IPS-20b (cell line): Measurements from ENCODE around the gene ENG.
"Not testable (repeated sequence)": the region's sequence is repeated elsewhere in the genome, so short reads cannot be mapped to it uniquely, and the experiment has no call there.

Experiments
- H3K27ac ChIP-seq: one replicate; pipeline ENCODE4 v1.5.1; 2013; ENCODE audit warnings: low read length
- H3K27me3 ChIP-seq: 2 replicates; pipeline ENCODE4 v1.6.1; 2013; ENCODE audit warnings: mild to moderate bottlenecking, low read length, inconsistent platforms; ENCODE audit not compliant: insufficient read depth
- H3K36me3 ChIP-seq: 2 replicates; pipeline ENCODE4 v1.6.1; 2013; ENCODE audit warnings: low read depth, mild to moderate bottlenecking, inconsistent platforms, low read length, moderate library complexity; ENCODE audit not compliant: insufficient read depth
- H3K4me1 ChIP-seq: 2 replicates; pipeline ENCODE4 v1.6.1; 2013; ENCODE audit warnings: mild to moderate bottlenecking, control low read depth, inconsistent platforms, low read length, moderate library complexity; ENCODE audit not compliant: insufficient read depth
- H3K4me3 ChIP-seq: 2 replicates; pipeline ENCODE4 v1.5.1; 2013; ENCODE audit warnings: mild to moderate bottlenecking, low read length, inconsistent platforms
- H3K9ac ChIP-seq: 2 replicates; pipeline ENCODE4 v1.6.1; 2013; ENCODE audit warnings: low read depth, mild to moderate bottlenecking, inconsistent platforms, low read length, moderate library complexity
- H3K9me3 ChIP-seq: 2 replicates; pipeline ENCODE4 v1.6.1; 2013; ENCODE audit warnings: mild to moderate bottlenecking, low read depth, low read length, inconsistent platforms; ENCODE audit not compliant: insufficient read depth

The ENG gene

DNA sequence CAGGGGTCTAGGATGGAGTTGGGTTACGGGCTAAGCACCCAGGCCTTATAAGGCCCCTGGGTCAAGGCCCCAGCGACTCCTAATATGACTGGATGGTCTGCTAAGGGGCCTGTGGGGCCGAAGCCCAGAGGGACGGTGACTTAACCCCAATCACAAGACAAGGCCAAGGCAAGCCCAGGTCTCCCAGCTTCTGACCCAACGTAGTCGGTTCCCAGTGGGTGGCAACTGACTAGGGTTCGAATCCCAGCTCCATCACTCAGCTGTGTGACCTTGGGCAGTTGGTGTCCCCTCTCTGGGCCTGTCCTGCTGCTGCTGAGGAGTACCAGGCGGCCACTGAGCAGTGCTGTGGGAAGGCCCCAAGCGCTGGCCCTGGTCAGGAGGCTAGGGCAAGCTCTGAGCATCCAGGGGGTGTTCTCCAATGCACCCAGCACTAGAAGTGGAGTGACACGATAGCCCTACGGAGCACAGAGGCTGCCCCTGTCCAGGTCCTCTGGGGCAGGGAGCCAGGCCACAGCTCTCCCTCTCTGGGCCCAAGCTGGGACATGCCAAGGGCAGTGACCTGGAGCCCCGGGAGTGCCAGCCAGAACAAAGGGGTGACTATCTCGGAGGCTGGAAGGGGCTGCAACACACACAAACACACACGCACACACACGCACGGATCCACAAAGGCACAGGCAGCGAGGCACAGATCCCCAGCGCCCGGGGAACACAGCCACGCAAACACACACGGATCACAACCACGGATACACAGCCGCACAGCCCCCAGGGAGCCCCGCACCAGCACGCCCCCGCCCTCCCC lies 22.5 kb upstream of the ENG start:
- Histone ChIP-seq H3K27ac (no peak overlapping the region), H3K9me3 (no peaks in the 10 kb centered on the region), H3K9ac (peak overlapping the region; percentile 56; the same call in 1 of the 2 replicates), H3K4me3 (peak overlapping the region; percentile 74), H3K27me3 (peaks cover 12% of the 10 kb centered on the region; the same call in 1 of the 2 replicates), H3K36me3 (no peaks in the 10 kb centered on the region), H3K4me1 (no peaks in the 10 kb centered on the region)

DNA sequence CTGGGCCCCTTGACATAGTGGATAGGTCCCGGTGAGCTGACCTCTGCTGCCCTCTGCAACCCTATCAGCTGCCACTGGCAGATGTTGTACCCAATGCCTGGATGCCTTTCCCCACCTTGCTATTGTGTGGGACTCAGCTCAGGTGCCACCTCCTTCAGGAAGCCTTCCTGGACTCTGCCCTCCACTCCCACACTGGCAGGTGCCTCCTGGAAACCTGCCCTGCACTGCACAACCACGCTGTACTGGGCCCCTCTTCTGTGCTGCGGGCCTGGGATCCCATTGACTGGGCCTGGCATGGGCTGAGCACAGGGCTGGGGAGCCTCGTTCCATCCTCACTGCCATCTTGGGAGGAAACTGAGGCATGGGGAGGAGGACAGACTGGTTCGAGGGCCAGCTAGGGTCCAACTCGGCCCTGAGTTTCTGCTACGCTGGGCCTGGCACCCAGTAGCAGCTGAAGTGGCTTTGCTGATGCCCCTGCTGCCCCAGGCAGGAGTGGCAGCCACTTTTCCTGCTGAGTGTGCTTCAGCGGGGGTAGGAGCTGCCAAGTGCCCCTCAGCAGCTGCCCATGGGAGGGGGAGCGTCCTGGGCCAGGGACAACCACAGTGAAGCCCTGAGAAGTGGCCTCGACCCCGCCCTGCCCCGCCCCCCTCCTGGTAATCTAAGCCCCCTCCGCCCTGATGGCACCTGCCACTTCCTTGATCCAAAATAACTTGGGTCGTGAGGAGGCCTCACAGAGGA lies 21.7 kb upstream of the ENG start:
- H3K27ac ChIP-seq: no peak overlapping the region
- H3K36me3 ChIP-seq: no peaks in the 10 kb centered on the region
- no peaks in the 10 kb centered on the region for H3K4me1 ChIP-seq
- peaks cover 12% of the 10 kb centered on the region; the same call in 1 of the 2 replicates for H3K27me3 ChIP-seq
- H3K9ac ChIP-seq: no peak overlapping the region
- H3K9me3 ChIP-seq: no peaks in the 10 kb centered on the region
- no peak overlapping the region for H3K4me3 ChIP-seq

DNA sequence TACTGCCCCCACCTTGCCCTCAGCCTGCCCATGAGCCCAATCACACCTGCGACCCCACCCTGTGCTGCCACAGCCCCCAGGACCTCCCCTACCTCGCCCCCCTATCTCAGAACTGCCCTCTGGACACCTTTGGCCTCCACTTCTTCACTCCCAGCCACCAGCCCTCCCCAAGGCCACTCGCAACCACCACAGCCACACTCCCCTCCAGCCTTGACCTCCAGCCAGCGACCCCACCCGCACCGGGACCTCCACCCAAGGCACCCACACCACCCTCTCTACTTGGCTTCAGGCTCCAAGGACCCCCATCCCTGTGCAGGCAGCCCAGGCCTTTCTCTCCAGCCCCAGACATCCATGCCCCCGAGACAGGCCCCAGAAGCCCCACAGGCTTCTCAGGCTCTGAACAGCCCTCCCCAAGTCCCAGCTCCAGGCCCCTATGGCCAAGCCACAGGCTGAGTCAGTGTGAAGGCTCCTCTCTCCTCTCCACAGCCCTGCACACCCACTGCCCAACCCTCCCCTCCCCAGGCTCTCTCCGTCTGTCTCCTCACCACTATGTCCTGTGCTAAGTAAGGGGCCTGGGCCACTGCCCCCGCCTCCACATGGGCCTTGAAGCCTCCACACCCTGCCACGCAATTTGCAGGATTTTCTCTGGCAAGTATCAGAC lies 21.0 kb upstream of the ENG start:
- Histone ChIP-seq H3K9me3 (no peaks in the 10 kb centered on the region), H3K27ac (no peak overlapping the region), H3K36me3 (no peaks in the 10 kb centered on the region), H3K4me1 (no peaks in the 10 kb centered on the region), H3K4me3 (no peak overlapping the region), H3K9ac (no peak overlapping the region), H3K27me3 (peaks cover 12% of the 10 kb centered on the region; the same call in 1 of the 2 replicates)

DNA sequence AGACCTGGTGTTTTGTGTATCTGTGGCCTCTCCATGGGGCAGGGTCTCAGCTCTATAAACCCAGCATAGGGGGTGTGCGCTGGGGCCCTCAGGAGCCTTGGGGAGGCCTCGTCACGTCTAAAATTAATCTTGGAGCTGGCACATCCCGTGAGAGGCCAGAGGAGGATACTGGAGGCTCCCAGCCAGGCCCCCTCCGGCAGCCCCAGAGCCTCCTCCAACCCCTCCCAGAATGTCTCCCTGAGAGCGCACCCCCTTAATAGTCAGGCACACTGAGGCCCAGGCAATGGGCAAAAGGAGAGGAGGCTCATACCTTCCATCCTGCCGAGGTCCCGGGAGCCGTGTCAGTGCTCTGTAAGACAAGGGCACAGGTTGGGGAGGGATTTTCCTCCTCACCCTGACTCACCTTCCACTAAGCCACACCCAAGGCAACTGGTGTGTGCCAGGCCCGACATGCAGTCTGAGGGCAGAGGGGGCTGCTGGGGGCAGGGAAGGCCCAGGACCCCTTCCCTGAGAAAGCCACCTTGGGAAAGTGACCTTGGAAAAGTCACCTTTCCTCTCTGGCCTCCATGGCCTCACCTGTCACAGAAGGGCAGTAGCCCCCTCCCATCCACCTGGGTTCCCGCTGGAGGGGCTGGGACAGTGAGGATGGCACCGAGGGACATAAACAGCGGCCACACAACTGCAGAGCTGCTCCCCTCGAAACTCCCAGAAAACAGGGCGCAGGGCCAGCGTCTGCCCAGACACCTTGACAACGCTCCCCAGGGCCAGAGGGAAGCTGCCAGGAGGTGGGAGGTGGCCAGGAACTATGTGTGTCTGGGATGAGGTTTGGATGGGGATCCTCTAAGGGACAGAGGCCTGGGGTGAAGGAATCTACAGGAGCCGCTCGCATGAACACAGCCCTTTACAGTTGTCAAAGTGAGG lies 20.1 kb upstream of the ENG start:
- no peak overlapping the region for H3K27ac ChIP-seq
- H3K4me1 ChIP-seq: no peaks in the 10 kb centered on the region
- no peak overlapping the region for H3K9ac ChIP-seq

DNA sequence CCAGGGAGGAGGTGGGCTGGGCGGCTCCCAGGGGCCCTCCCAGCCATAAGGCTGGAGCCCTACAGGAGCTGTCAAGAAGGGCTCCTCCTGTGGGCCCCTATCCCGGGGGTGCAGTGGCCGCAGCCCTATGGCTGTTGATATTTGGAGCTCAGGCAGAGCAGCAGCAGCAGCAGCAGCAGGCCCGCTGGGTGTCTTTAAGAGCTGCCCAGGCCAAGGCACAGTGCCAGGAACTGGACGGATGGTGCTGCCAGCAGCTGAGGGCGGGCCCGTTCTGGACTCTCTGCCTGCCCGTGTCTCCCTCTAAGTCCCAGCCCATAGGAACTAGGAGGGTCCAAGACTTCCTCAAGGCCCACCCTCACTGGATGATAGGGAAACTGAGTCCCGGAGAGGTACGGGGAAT lies 19.4 kb upstream of the ENG start:
- Histone ChIP-seq H3K4me3 (no peak overlapping the region), H3K36me3 (no peaks in the 10 kb centered on the region), H3K9me3 (no peaks in the 10 kb centered on the region), H3K9ac (no peak overlapping the region), H3K27ac (no peak overlapping the region), H3K4me1 (no peaks in the 10 kb centered on the region), H3K27me3 (peaks cover 12% of the 10 kb centered on the region; the same call in 1 of the 2 replicates)

More for the DNA sequence above, 20.1 kb upstream of the ENG start:
- Histone ChIP-seq H3K4me3 (no peak overlapping the region), H3K27me3 (peaks cover 12% of the 10 kb centered on the region; the same call in 1 of the 2 replicates), H3K9me3 (no peaks in the 10 kb centered on the region), H3K36me3 (no peaks in the 10 kb centered on the region)

DNA sequence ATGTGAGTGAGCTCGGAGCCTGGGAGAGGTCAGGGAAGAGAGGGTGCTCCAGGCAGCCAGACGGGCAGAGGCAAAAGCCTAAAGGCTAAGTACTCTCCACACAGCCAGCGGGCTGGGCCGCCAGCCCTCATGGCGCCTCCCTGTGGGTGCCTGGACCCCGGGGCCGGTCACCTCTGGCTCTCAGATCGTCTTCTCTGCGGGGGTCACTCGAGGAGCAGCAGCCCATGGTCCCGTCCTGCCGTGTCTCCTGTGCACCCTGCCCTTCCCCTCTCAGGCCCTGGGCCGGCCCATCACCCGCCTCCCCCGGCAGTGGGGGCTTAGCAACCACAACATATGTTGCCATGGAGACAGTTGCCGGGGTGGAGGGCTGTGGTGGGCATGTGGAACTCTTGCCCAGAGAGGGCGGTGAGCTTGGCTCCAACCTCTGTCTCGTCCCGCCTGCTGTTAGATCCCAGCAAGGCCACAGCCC lies 18.8 kb upstream of the ENG start:
- Histone ChIP-seq H3K4me1 (no peaks in the 10 kb centered on the region), H3K9ac (no peak overlapping the region), H3K27ac (no peak overlapping the region)

DNA sequence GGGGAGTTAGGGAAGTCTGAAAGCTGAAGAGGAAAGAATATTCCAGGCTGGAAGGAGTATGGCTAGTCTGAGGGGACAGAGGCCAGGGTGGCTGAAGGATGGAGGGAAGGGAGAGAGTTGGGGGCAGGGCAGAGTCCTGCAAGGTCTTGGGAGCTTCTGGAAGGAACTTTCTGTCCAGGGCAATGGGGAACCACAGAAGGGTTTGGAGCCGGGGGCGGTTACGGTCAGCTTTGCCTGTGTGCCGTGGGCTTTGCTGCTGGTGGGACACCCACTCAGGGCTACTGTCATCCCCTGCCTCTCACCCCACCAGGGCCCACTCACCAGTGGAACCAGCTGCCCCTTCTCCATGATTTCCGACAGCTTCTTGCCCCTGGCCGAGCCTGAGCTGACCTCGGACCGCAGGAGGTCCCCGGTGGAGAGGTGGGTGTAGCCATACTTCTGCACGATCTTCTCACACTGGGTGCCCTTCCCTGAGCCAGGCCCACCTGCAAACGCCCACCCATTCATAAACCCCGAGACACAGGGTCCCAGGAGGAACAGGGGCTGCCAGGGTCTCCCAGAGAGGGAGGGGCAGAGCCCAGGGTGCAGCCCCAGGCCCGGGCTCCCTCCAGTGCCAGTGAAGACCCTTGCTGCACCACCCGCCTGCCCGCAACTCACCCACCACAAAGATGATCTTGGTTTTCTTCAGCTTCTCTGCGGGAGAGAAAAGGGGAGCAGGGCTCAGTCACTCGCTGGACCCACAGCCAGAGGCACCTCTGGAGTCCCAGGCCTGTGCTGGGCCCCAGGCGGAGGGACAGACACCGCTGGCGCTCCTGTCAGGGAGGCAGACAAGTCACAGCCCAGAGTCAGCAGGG lies 18.1 kb upstream of the ENG start:
- H3K9me3 ChIP-seq: no peaks in the 10 kb centered on the region
- no peak overlapping the region for H3K9ac ChIP-seq
- no peaks in the 10 kb centered on the region; the same call in 1 of the 2 replicates for H3K27me3 ChIP-seq
- no peaks in the 10 kb centered on the region for H3K4me1 ChIP-seq
- no peak overlapping the region for H3K27ac ChIP-seq
- H3K36me3 ChIP-seq: no peaks in the 10 kb centered on the region
- H3K4me3 ChIP-seq: no peak overlapping the region

More for the DNA sequence above, 18.8 kb upstream of the ENG start:
- Histone ChIP-seq H3K4me3 (no peak overlapping the region), H3K9me3 (no peaks in the 10 kb centered on the region), H3K27me3 (peaks cover 6% of the 10 kb centered on the region; the same call in 1 of the 2 replicates), H3K36me3 (no peaks in the 10 kb centered on the region)

DNA sequence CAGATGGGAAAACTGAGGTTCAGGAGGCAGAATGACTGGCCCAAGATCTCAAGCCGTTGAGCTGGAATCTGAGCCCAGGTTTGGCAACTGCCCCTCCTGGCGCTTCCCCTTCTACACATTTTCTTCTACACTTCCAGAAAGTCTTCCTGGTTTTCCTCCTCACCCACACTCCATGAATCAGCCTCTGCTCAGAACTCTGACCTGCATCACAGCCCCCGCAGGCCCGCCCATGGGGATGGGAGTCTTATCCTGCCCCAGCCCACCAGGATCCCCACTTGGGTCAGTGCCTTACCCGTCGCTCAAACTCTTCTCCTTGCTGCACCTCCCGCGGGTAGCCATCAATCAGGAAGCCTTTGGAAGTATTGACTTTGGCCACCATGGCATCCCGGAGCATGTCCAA lies 17.1 kb upstream of the ENG start:
- Histone ChIP-seq H3K36me3 (no peaks in the 10 kb centered on the region), H3K4me1 (no peaks in the 10 kb centered on the region), H3K9ac (no peak overlapping the region), H3K27ac (no peak overlapping the region), H3K4me3 (no peak overlapping the region), H3K27me3 (no peaks in the 10 kb centered on the region), H3K9me3 (no peaks in the 10 kb centered on the region)

DNA sequence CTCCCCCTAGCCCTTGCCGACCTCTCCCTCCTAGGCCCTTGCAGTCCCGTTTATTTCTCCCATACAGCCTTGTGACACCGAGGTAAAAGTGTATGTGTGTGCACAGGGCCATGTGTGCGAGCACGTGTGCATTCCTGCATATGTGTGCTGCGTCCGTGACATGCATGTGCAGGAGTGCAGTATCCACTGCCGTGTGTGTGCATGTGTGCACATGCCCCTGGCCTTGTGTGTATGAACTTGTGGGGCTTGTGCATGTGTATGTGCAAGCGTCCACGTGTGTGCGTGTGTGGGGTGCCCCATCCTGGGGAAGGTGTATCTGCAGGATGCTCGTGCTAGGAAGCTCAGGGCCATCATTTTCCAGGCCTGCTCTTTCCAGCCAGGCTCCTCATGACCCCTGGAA lies 16.4 kb upstream of the ENG start:
- Histone ChIP-seq H3K36me3 (no peaks in the 10 kb centered on the region), H3K27ac (no peak overlapping the region), H3K9me3 (no peaks in the 10 kb centered on the region), H3K27me3 (no peaks in the 10 kb centered on the region), H3K9ac (no peak overlapping the region), H3K4me1 (no peaks in the 10 kb centered on the region), H3K4me3 (no peak overlapping the region)

DNA sequence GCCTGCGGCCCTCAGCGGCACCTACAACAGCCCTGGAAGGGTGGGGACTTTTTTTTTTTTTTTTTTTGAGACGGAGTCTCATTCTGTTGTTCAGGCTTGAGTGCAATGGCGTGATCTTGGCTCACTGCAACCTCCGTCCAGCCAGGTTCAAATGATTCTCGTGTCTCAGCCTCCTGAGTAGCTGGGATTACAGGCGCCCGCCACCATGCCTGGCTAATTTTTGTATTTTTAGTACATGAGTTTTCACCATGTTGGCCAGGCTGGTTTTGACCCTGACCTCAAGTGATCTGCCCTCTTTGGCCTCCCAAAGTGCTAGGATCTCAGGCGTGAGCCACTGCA lies 15.7 kb upstream of the ENG start:
- not testable (repeated sequence) for H3K27me3 ChIP-seq, H3K4me1 ChIP-seq, H3K36me3 ChIP-seq

More for the DNA sequence above, 15.7 kb upstream of the ENG start:
- not testable (repeated sequence) for H3K9ac ChIP-seq, H3K9me3 ChIP-seq, H3K4me3 ChIP-seq, H3K27ac ChIP-seq
